Rectal smooth muscle tissue (tissue), 1 donor: ENCODE results near the gene BIRC7.

Source experiments
- H3K27ac ChIP-seq: one replicate; pipeline ENCODE4 v1.7.0; 2013; ENCODE audit warnings: low read depth, low read length, inconsistent platforms
- H3K27me3 ChIP-seq: one replicate; pipeline ENCODE4 v1.7.0; 2013; ENCODE audit warnings: low read length; ENCODE audit not compliant: control insufficient read depth, insufficient read depth
- H3K36me3 ChIP-seq: one replicate; pipeline ENCODE4 v1.7.0; 2013; ENCODE audit warnings: low read length; ENCODE audit not compliant: control insufficient read depth, insufficient read depth
- H3K4me1 ChIP-seq: one replicate; pipeline ENCODE4 v1.7.0; 2013; ENCODE audit warnings: low read length; ENCODE audit not compliant: control insufficient read depth, insufficient read depth
- H3K4me3 ChIP-seq: one replicate; pipeline ENCODE4 v1.7.0; 2013; ENCODE audit warnings: low read length
- H3K9ac ChIP-seq: one replicate; pipeline ENCODE4 v1.7.0; 2013; ENCODE audit warnings: low read length

BIRC7 gene

GRCh38 chr20:63287697-63288580 lies 52.2 kb downstream of the BIRC7 start:
- peaks cover 4% of the 10 kb centered on the region for H3K27me3 ChIP-seq
- H3K9ac ChIP-seq = no peak overlapping the region
- H3K4me1 ChIP-seq = no peaks in the 10 kb centered on the region
- H3K4me3 ChIP-seq = no peak overlapping the region
- no peak overlapping the region for H3K27ac ChIP-seq
- H3K36me3 ChIP-seq = peaks cover 26% of the 10 kb centered on the region

GRCh38 chr20:63288581-63289251 lies 53.0 kb downstream of the BIRC7 start:
- Histone ChIP-seq H3K9ac (no peak overlapping the region), H3K36me3 (peaks cover 23% of the 10 kb centered on the region)

GRCh38 chr20:63289311-63290135 lies 53.8 kb downstream of the BIRC7 start:
- Histone ChIP-seq H3K4me3 (no peak overlapping the region), H3K9ac (no peak overlapping the region), H3K27ac (no peak overlapping the region), H3K4me1 (no peaks in the 10 kb centered on the region), H3K27me3 (peaks cover 9% of the 10 kb centered on the region), H3K36me3 (peaks cover 23% of the 10 kb centered on the region)

More at GRCh38 chr20:63288581-63289251, 53.0 kb downstream of the BIRC7 start:
- no peak overlapping the region for H3K27ac ChIP-seq
- H3K4me3 ChIP-seq = no peak overlapping the region
- H3K27me3 ChIP-seq = peaks cover 9% of the 10 kb centered on the region
- H3K4me1 ChIP-seq = no peaks in the 10 kb centered on the region
